Stomach (tissue), 9 donors: ENCODE results near the gene TIMM21. TPM values are rescaled to one million over a fixed set of nuclear protein-coding genes. Genes with fewer than 3 reads are reported as not detected.

ENCODE experiments used
- DNase-seq, 2 donors: peaks; one replicate each; pipeline versions ENCODE4 v3.0.0 to v3.0.0-alpha.2; 2013 to 2019
- H3K27ac ChIP-seq, 5 donors: fragments of 200-600 bp in 4 of 5; sonication (generic) in 4 of 5; one replicate each; pipeline ENCODE4 v1.5.1; 2013 to 2019; ENCODE audit warnings: mild to moderate bottlenecking in 1 of 5, moderate library complexity in 1 of 5
- H3K27me3 ChIP-seq, 3 donors: fragments of 200-600 bp; sonication (generic); one replicate each; pipeline ENCODE4 v1.5.1; 2017 to 2019; ENCODE audit warnings: mixed run types in 1 of 3
- H3K36me3 ChIP-seq, 4 donors: fragments of 200-600 bp; sonication (generic); 1 replicate in 3 of 4; 2 replicates in 1 of 4; pipeline ENCODE4 v1.5.1; 2016 to 2019
- H3K4me1 ChIP-seq, 4 donors: fragments of 200-600 bp; sonication (generic); one replicate each; pipeline ENCODE4 v1.5.1; 2016 to 2019
- H3K4me3 ChIP-seq, 4 donors: fragments of 200-600 bp; sonication (generic) in 3 of 4; one replicate each; pipeline ENCODE4 v1.5.1; 2016 to 2019; ENCODE audit warnings: mild to moderate bottlenecking in 1 of 4
- H3K9me3 ChIP-seq, 4 donors: fragments of 200-600 bp; sonication (generic); one replicate each; pipeline ENCODE4 v1.5.1; 2016 to 2019
- EP300 ChIP-seq: sonication (generic); formaldehyde crosslinking; IDR thresholded peaks from one replicate; pipeline ENCODE4 v1.6.1; 2017; ENCODE audit warnings: antibody characterized with exemption
- POLR2A ChIP-seq, 4 donors: fragments of 450-650 bp; IDR thresholded peaks; one replicate each; pipeline ENCODE4 v1.6.1; 2016; ENCODE audit warnings: antibody characterized with exemption in 4 of 4, control low read depth in 2 of 4, mild to moderate bottlenecking in 1 of 4, moderate library complexity in 1 of 4
- POLR2AphosphoS5 ChIP-seq, 3 donors: sonication (generic); formaldehyde crosslinking; IDR thresholded peaks; one replicate each; pipeline ENCODE4 v1.6.1; 2016; ENCODE audit warnings: antibody characterized with exemption in 3 of 3
- WGBS, 5 donors: extraction: QIAGEN DNeasy Blood & Tissue Kit in 3 of 5; methylation state at CpG; one replicate each; pipeline versions ENCODE4 v1.1.5 to v1.1.7; 2013 to 2018; 5-methylcytosine and 5-hydroxymethylcytosine counted together
- intact Hi-C: fragments of 100-400 bp; cut with DNase I; formaldehyde crosslinking; loops from one replicate; pipeline ENCODE4 v1.15.1; 2023; ENCODE audit warnings: low total_unique reads
- polyA plus RNA-seq, 3 donors: library from polyadenylated mRNA; stranded (reverse); fragments of 200-250 nt; gene quantifications; one replicate each; pipeline ENCODE4 v1.2.3, GENCODE V29; 2013
- total RNA-seq, 5 donors: library from RNA; depleted of rRNA; stranded (reverse); fragments of >200 nt; gene quantifications; one replicate each; pipeline versions ENCODE4 v1.1.0 to v1.2.3, GENCODE V29; 2014 to 2016
- TF ChIP-seq, protein P1 (sequence below), 7 experiments: fragments of 450-650 bp in 4 of 7; fragments of 200-600 bp in 3 of 7; sonication (generic) in 3 of 7; IDR thresholded peaks; one replicate each; pipeline ENCODE4 v1.5.1; 2016 to 2019; ENCODE audit warnings: antibody characterized with exemption in 7 of 7, control low read depth in 2 of 7, mild to moderate bottlenecking in 1 of 7
- donor health status: healthy with polysubstance abuse.
- donor health status: Bipolar disorder and iron deficiency.
- donor health status: healthy.

Gene TIMM21
- total and polyA plus RNA-seq, 8 donors: 5.8 to 99.1 (median 13.8) TPM; not detected in 1

GRCh38 chr18:74200780-74201179, 52.5 kb downstream of the TIMM21 start:
- no peaks in the 10 kb centered on the region for H3K27me3 ChIP-seq
- no peaks in the 10 kb centered on the region for H3K36me3 ChIP-seq
- no peak overlapping the region for H3K27ac ChIP-seq
- no peaks in the 10 kb centered on the region for H3K9me3 ChIP-seq
- H3K4me1 ChIP-seq: peaks cover 8 to 25% (median 18%) of the 10 kb centered on the region in 4 donors
- intact Hi-C loops: no loop called here
- H3K4me3 ChIP-seq: no peak overlapping the region
- DNase-seq: no peak
- TF ChIP-seq POLR2A (IDR thresholded peaks at IDR 0.05) (no peak), POLR2AphosphoS5 (IDR thresholded peaks at IDR 0.05) (no peak), EP300 (no peak)
- TF ChIP-seq, protein P1, sequence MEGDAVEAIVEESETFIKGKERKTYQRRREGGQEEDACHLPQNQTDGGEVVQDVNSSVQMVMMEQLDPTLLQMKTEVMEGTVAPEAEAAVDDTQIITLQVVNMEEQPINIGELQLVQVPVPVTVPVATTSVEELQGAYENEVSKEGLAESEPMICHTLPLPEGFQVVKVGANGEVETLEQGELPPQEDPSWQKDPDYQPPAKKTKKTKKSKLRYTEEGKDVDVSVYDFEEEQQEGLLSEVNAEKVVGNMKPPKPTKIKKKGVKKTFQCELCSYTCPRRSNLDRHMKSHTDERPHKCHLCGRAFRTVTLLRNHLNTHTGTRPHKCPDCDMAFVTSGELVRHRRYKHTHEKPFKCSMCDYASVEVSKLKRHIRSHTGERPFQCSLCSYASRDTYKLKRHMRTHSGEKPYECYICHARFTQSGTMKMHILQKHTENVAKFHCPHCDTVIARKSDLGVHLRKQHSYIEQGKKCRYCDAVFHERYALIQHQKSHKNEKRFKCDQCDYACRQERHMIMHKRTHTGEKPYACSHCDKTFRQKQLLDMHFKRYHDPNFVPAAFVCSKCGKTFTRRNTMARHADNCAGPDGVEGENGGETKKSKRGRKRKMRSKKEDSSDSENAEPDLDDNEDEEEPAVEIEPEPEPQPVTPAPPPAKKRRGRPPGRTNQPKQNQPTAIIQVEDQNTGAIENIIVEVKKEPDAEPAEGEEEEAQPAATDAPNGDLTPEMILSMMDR (IDR thresholded peaks at IDR 0.05): no peak
- WGBS, 5 donors: 70 to 80% (median 75%) methylated on average over 11 to 17 of the region's 17 CpGs

GRCh38 chr18:74203811-74204210, 55.5 kb downstream of the TIMM21 start:
- no peak overlapping the region for H3K4me3 ChIP-seq
- no peaks in the 10 kb centered on the region for H3K27me3 ChIP-seq
- no peaks in the 10 kb centered on the region for H3K36me3 ChIP-seq
- no peak overlapping the region for H3K27ac ChIP-seq
- H3K4me1 ChIP-seq: peaks cover 0 to 9% (median 2%) of the 10 kb centered on the region in 4 donors
- no peaks in the 10 kb centered on the region for H3K9me3 ChIP-seq
- DNase-seq: no peak
- WGBS, 5 donors: 58 to 69% (median 64%) methylated on average over 7 of the region's 7 CpGs
- TF ChIP-seq POLR2A (IDR thresholded peaks at IDR 0.05) (no peak), POLR2AphosphoS5 (IDR thresholded peaks at IDR 0.05) (no peak), EP300 (no peak)
- TF ChIP-seq, protein P1 (IDR thresholded peaks at IDR 0.05): no peak
- intact Hi-C loops: no loop called here

GRCh38 chr18:74204526-74205152, 56.3 kb downstream of the TIMM21 start:
- Histone ChIP-seq H3K27ac (no peak overlapping the region), H3K36me3 (no peaks in the 10 kb centered on the region), H3K4me1 (peaks cover 0 to 9% (median 2%) of the 10 kb centered on the region in 4 donors), H3K27me3 (no peaks in the 10 kb centered on the region), H3K9me3 (no peaks in the 10 kb centered on the region), H3K4me3 (no peak overlapping the region)
- intact Hi-C loops: no loop called here
- TF ChIP-seq, protein P1 (IDR thresholded peaks at IDR 0.05): no peak
- TF ChIP-seq EP300 (no peak), POLR2AphosphoS5 (IDR thresholded peaks at IDR 0.05) (no peak), POLR2A (IDR thresholded peaks at IDR 0.05) (no peak)
- DNase-seq: peak in 1 of 2 donors; percentile 50
- 60 to 80% (median 67%) methylated on average over 5 of the region's 5 CpGs for WGBS, 5 donors

Other genes starting within 250 kb of the TIMM21 start
- 10 to 100 TPM in 1 of 5 donors, under 1 TPM in 1, not detected in 3; 0.92 to 31.0 TPM for gene FBXO15, start 689 bp upstream of the TIMM21 start, total RNA-seq
- gene FBXO15, start 689 bp upstream of the TIMM21 start, polyA plus RNA-seq: under 1 TPM in 2 of 3 donors, not detected in 1; 0.62 to 0.75 TPM
- gene CYB5A, start 143.4 kb downstream of the TIMM21 start, total RNA-seq: 100 to 1,000 TPM in 3 of 5 donors, 10 to 100 TPM in 2; 75.9 to 116 (median 101) TPM
- 100 to 1,000 TPM; 186 to 450 (median 314) TPM for gene CYB5A, start 143.4 kb downstream of the TIMM21 start, polyA plus RNA-seq
- not detected for gene C18orf63, start 167.3 kb downstream of the TIMM21 start, total RNA-seq
- not detected for gene C18orf63, start 167.3 kb downstream of the TIMM21 start, polyA plus RNA-seq